Umbilical cord (tissue), 2 donors: ENCODE measurements around the gene SRL. TPM values are rescaled to one million over a fixed set of nuclear protein-coding genes. Genes with fewer than 3 reads are reported as not detected.
A peak's percentile ranks its signal among the peaks of the same experiment; 100 is the strongest.

ENCODE experiments used
- DNase-seq: peaks from one replicate; pipeline ENCODE4 v3.0.0-alpha.2; 2015; ENCODE audit warnings: low spot score
- total RNA-seq: library from RNA; depleted of rRNA; stranded (reverse); fragments of >200 nt; gene quantifications from one replicate; pipeline ENCODE4 v1.2.3, GENCODE V29; 2014; ENCODE audit warnings: low replicate concordance; ENCODE audit not compliant: insufficient read depth

The SRL gene
- 1.4 TPM for total RNA-seq

- DNase-seq = no peak
These were observed at the start of gene SRL for GRCh38 chr16:4241928-4242283. Gene SRL (minus strand): TSS chr16:4242080. CDS start chr16:4242067, 13 bp downstream.

DNA sequence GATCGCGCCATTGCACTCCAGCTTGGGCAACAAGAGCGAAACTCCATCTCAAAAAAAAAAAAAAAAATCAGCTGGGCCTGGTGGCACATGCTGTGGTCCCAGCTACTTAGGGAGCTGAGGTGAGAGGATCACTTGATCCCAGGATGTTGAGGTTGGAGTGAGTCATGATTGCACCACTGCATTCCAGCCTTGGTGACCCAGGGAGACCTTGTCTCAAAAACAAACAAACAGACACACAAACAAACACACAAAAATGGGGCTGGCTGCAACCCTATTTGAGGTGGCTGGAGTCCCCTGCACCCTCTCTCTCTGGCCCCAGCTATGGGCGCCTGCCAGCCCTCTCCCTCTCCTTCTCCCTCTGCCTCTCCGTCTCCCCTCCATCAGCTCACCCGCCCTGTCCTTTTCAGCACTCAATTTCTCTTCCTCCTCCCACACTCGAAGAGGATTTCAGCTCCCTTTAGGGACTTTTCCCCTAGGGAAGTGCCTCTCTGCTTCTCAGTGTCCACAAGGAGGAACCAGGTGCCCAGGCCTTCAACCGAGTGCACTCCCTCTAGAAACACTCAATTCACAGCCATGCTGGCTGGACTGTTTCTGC is 48.5 kb upstream of the SRL start:
- peak; percentile 54 for DNase-seq

DNA sequence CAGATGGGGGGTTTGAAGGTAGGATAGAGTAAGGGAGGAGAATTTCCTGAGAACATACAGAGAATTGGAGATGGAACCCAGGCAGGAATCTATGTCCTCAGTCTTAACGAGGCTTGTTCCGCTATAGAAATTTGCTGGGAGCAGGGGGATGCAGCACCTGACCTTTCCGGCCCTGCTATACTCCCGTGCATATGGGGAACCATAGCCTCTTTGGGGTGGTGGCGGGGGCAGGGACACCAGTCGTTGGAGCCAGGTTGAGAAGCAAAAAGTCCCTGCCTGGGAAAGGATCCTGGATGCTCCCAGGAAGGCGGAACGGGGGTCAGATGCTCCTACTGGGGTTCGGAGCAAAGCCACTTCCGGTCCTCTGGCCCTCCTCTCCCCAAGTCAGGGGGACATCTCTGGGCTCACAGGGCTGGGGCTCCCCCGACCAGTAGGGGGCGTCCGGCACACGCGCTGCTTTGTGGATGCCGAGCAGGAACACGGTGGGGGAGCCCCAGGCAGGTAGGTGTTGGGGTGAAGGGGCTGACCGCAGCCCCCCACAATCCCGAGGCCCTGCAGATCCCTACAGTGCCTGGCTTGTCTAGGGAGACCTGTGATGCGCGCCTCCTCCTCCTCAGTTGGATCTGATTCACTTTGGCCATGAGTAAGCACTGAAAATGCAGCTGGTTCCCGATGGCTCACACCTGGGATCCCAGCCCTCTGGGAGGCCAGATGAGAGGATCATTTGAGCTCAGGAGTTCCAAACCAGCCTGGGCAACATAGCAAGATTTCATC is 46.5 kb upstream of the SRL start:
- DNase-seq = peak; percentile 65

DNA sequence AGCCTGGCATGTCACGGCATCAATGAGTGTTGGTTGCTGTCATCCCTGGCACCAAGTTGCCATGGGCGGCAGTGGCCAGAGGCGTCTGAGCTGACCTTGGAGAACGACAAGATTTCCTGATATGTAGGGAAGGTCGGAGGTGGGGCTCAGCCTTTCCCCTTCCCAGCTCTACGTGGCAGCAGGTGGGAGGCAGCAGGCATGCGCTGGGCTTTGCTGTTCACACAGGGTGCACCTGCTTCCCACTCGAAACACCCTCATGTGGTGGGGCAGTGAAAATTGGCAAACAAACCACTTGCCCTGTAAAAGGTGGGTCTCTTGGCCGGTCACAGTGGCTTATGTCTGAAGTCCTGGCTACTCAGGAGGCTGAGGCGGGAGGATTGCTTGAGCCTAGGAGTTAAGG is 43.3 kb upstream of the SRL start:
- no peak for DNase-seq

- DNase-seq = no peak
These were observed 42.1 kb upstream of the SRL start for GRCh38 chr16:4283939-4284338.

DNA sequence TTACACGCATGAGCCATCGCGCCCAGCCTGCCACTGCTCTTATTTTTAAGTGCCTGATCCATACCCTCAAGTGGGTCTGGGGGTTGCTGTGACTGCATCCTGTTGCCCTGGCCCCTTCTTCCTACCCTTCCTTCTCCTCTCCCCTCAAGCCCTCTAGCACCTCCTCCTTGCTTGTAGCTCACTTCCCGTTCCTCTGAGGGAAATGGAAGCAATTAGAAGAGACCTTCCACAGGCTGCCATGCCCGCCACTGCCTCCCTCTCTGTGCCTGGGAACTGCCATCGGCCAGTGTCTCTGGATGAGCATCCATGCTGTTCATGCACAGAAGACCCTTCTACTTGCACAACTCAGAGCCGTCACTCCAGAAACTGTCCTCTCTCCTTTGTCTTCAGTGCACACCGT is 41.6 kb upstream of the SRL start:
- no peak for DNase-seq

DNA sequence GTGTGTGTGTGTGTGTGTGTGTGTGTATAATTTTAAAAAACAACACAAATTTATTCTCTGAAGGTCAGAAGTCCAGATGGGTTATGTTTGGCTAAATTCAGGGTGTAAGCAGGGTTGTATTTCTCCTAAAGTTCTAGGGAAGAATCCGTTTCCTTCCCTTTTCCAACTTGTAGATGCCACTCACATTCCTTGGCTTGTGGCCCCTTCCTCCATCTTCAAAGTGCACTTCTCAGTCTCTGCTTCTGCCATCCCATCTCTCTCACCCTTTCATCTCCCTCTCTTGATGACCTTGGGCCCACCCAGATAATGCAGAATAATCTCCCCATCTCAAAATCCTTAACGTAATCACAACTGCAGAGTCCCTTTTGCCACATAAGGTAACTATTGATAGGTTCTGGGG is 38.7 kb upstream of the SRL start:
- DNase-seq = no peak

DNA sequence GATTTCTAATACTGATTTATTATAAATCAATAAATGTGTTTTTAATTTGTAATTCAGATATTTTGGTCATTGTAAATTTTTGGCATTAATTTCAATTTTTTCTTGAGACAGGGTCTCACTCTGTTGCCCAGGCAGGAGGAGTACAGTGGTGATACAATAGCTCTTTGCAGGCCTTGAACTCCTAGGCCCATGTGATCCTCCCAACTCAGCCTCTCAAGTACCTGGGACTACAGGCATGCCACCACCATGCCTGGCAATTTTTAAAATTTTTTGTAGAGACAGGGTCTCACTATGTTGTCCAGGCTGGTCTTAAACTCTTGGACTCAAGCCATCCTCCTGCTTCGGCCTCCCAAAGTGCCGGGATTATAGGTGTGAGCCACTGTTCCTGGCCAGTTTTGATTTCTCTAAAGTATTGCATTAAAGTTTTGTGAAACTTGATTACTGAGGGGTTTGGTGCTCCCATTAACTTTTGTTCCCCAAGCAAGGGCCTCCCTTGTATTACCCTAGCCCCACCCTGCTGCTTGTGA is 36.2 kb upstream of the SRL start:
- no peak for DNase-seq

DNA sequence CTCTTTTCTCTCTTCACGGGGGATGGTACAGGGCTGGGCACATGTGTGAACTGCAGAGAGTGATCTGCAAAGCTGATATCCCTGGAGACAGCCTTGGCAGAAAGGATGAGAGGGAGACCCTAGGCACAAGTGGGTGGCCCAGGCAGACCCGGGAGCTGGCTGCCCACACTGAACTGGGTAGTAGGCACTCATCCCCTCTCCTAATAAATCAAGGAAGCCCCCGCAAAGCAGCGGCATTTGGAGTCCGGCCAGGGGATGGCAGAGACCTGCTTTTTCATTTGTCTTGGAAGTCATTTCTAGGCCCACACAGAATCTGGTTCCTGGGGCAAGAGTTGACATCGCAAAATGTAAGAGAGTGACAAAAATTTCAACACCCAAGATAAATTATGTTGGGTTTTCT is 34.0 kb upstream of the SRL start:
- DNase-seq = no peak

GRCh38 chr16:4273858-4274311 is 32.0 kb upstream of the SRL start:
- peak; percentile 64 for DNase-seq

GRCh38 chr16:4272114-4272956 is 30.5 kb upstream of the SRL start:
- DNase-seq = peak; percentile 65

DNA sequence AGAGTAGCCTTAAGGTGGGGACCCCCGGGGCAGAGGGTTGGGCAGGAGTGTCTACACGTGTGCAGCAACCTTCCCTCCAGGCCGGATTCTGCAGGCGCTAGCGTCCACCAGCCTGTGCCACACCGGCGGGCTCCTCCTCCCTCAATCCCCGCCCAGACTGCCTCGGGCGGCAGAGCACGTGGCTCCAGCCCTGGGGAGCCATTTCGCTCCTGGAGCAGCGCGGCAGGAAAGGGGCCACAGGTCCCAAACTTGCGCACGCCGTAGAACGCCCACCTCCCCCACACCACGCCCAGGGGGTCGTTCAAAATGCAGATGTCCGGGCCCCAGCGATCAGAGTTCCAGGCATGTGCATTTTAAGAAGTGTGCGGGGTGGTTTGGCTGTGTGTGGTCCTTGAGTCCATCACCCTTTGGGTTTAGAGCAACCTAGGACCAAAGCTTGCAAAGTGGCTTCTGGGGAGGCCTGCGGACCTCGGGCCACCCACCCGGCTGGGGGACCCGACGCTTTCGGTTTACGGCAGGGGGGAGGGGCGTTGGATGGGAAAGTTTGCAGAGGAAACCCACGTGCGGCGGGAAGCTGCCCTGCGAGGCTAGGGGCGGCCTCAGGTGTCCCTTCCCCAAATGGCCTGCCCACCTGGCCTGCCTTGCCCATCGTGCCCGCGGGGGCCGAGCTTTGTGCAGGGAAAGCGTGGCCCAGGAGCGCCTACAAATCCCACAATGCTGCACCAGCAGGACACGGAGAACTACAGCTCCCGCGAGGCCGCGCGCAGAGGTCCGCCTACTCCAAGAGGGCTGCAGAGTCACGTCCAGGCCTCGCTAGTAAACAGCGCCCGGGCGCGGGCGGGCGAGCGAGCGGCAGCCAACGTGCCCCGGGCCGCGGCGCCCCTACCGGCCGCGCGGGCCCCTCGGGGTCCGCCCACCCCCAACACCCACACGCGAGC is 29.6 kb upstream of the SRL start:
- DNase-seq = peak; percentile 97

DNA sequence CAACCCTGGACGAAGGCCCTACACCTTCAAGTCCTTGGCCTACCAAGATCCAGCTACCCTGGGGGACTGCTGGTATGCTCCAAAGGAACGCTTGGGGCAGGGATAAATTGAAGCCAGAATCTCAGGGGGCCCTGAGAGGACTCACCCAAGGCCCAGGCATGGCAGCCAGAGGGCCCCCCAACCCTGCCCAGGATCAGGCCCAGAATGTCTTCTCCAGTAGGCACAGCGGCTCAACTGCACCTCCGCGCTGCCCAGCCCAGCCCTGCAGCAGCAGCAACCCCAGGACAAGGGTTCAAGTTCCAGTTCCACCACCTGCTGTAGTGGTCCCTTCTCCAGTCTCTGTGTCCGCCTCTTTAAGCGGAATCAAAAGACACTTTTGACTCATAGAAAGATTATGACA is 28.7 kb upstream of the SRL start:
- DNase-seq = no peak

DNA sequence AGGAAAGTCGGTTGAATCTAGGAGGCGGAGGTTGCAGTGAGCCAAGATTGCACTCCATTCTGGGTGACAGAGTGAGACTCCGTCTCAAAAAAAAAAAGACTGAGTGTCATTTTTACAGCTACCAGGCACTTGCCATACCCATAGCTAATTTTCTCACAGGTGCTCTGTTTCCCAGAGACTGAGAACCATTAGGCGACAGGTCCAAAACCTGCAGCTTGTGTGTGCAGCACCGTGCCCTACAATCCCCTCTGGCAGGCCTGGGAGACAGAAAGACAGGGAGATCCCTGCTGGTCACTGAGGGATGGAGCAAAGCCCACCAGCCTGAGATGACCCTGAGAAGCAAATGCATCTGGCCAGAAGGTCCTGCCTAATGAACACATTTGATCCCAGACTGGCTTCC is 28.2 kb upstream of the SRL start:
- no peak for DNase-seq

DNA sequence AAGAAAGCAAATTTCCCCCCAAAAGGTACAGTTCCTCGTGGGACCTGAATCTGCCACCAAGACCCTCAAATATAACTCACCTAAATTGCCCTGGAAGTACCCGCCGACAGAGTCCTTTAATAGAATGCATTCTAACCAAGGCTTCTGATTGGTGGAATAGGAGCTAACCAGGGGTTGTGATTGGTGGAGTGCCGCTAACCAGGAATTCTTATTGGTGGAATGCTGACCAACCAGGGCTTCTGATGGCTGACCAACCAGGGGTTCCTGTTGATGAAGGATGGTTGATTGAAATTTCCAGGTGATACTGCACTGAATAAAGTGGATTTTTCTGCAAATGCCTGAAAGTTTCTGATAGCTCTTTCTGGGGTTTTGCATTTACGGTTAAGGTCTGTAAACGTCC is 24.5 kb upstream of the SRL start:
- DNase-seq = no peak

DNA sequence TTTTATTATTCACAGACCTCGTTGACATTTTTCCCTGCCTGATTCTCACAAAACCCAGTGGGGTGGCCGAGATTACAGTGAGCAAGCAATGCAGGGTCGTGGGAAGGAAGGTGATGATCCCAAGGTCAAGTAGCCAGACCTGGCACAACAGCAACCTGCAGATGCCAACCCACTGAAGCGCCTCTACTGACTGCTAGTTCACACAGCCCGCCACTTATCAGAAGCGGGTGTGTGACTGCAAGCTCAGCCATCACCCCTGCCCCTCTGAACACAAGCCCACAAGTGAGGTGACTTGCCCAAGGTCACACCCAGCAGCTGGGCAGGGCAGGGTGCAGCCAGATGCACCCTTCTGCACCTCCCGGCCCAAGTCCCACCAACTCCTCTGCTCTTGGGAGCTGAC is 23.8 kb upstream of the SRL start:
- DNase-seq = no peak

DNA sequence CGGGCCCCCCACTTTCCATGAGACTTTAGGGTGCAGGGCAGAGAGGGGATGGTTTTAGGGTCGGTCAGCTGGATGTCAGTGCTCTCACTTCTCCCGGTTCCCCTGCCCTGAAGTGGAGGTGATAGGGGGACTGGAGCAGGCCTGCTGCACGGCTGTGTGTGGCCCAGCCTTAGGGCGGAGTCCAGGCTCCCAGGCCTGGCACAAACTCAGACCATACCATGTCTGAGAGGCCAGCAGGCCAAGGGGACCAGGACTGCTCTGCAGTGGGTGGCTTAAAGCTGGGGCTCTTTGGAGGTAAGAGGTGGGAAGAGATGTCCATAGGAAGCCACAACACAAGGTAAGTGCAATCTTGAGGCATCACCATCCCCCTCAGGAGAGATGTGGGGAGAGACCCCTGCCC is 22.7 kb upstream of the SRL start:
- DNase-seq = peak; percentile 50

GRCh38 chr16:4263504-4264436 is 21.9 kb upstream of the SRL start:
- peak; percentile 96 for DNase-seq

- DNase-seq = no peak
These were observed 20.5 kb upstream of the SRL start for GRCh38 chr16:4262303-4262835.
